Measurements from ENCODE around the gene PRKCE. TPM values are rescaled to one million over a fixed set of nuclear protein-coding genes. Genes with fewer than 3 reads are reported as not detected.

The PRKCE gene
- total and polyA plus RNA-seq, 2 of the 8 experiments (the other 6 are each of a cell fraction or from before 2014, with no cell fraction given), result 0.54 to 2.1 TPM

- H3K4me1 ChIP-seq (replicated peaks in 1 of 4; ENCODE audit: control insufficient read depth in 3 of 4, insufficient read depth in 4 of 4, low read length in 3 of 4), result peaks cover 0 to 3% (median 0%) of the 10 kb centered on the region in 4 experiments; a peak in 1 of 7 replicates
- H3K18ac ChIP-seq (ENCODE audit: extremely low read depth, low read length), result no peak overlapping the region; the same call in 1 of the 2 replicates
- H2BK20ac ChIP-seq (ENCODE audit: low read length), result no peak overlapping the region
- no peak overlapping the region for H2BK15ac ChIP-seq (ENCODE audit: low read length)
- no peak overlapping the region for H3K4me3 ChIP-seq (ENCODE audit: extremely low read depth in 1 of 4, insufficient read depth in 2 of 4, low read depth in 3 of 4, low read length in 4 of 4)
- ChIA-PET CTCF (ENCODE audit: partially characterized antibody) (interaction anchor here (1.0 to 1.8 kb wide), 3 partner anchors 8 to 209 kb away, joined by 3 to 5 read pairs (median 4); no protein-coding TSS in a partner anchor), POLR2A (ENCODE audit: partially characterized antibody) (no interaction called here)
- no peak overlapping the region for H3K14ac ChIP-seq (ENCODE audit: insufficient read length)
- no peak overlapping the region for H2AFZ ChIP-seq (ENCODE audit: low read length)
- H4K91ac ChIP-seq (replicated peaks; ENCODE audit: insufficient read length, low read length), result no peak overlapping the region
- no peaks in the 10 kb centered on the region for H3K36me3 ChIP-seq (ENCODE audit: control insufficient read depth in 2 of 4, insufficient read depth in 4 of 4, low read length in 3 of 4)
- H3K9me3 ChIP-seq (ENCODE audit: insufficient read depth in 2 of 2, low read depth in 1 of 2, low read length in 1 of 2), result no peaks in the 10 kb centered on the region
- H3K4me2 ChIP-seq (ENCODE audit: insufficient read depth in 1 of 2, low read depth in 2 of 2, low read length in 2 of 2), result no peak overlapping the region
- H3K27me3 ChIP-seq (replicated peaks in 1 of 4; ENCODE audit: control insufficient read depth in 3 of 4, extremely low read depth in 1 of 4, insufficient read depth in 3 of 4, low read length in 3 of 4), result no peaks in the 10 kb centered on the region; a peak in 1 of 7 replicates
- H3K56ac ChIP-seq (replicated peaks; ENCODE audit: insufficient read length, low read depth, low read length), result no peak overlapping the region
- FAIRE-seq (no peak), DNase-seq (ENCODE audit: low read depth in 1 of 2, low spot score in 2 of 2) (no peak)
- no peak overlapping the region for H2BK5ac ChIP-seq (ENCODE audit: low read depth, low read length)
- no peaks in the 10 kb centered on the region for H3K79me2 ChIP-seq (ENCODE audit: control insufficient read depth in 1 of 2, insufficient read depth in 2 of 2, low read length in 2 of 2)
- WGBS, 2 experiments (ENCODE audit: extremely low coverage in 1 of 2, insufficient coverage in 1 of 2, insufficient read length in 1 of 2, insufficient replicate concordance in 2 of 2, low coverage in 1 of 2, low lambda C conversion rate in 2 of 2, missing lambda C conversion rate in 1 of 2), result 99% methylated on average over 6 of the region's 6 CpGs; no CpG with 5 or more reads in 1 of the 2 experiments
- H4K8ac ChIP-seq (ENCODE audit: extremely low read depth, insufficient read depth, low read length), result no peak overlapping the region
- no peak overlapping the region for H3K23ac ChIP-seq (ENCODE audit: insufficient read length)
- H4K20me1 ChIP-seq (replicated peaks in 1 of 2; ENCODE audit: control insufficient read depth in 1 of 2, insufficient read depth in 2 of 2, low read length in 2 of 2), result no peaks in the 10 kb centered on the region
- no peak overlapping the region for H2BK120ac ChIP-seq (replicated peaks; ENCODE audit: low read depth, low read length)
- no peaks in the 10 kb centered on the region for H3K79me1 ChIP-seq (ENCODE audit: low read depth, low read length)
- H3K27ac ChIP-seq (ENCODE audit: low read depth, low read length), result no peak overlapping the region
- no peak overlapping the region for H2BK12ac ChIP-seq (ENCODE audit: low read depth, low read length)
- H4K5ac ChIP-seq (ENCODE audit: insufficient read length, low read depth, low read length), result no peak overlapping the region
- no peak overlapping the region for H3K4ac ChIP-seq (replicated peaks; ENCODE audit: insufficient read length, low read depth, low read length)
- no peak overlapping the region; the same call in 1 of the 2 replicates for H2AK5ac ChIP-seq (ENCODE audit: low read depth, low read length)
- H3K9ac ChIP-seq (replicated peaks in 1 of 4; ENCODE audit: extremely low read depth in 1 of 4, low read depth in 3 of 4, low read length in 3 of 4), result no peak overlapping the region
- no peaks in the 10 kb centered on the region for H3K23me2 ChIP-seq (ENCODE audit: low read depth, low read length)
- no peak for TF ChIP-seq GTF2F1 (IDR thresholded peaks at IDR 0.05; ENCODE audit: borderline replicate concordance, low read depth, low read length)
- TF ChIP-seq NANOG (IDR thresholded peaks at IDR 0.05; ENCODE audit: insufficient read depth, low read depth, low read length, poor library complexity, severe bottlenecking), result no peak
- no peak for TF ChIP-seq KDM5A (IDR thresholded peaks at IDR 0.05; ENCODE audit: low read length)
- TF ChIP-seq SIN3A (conservative IDR thresholded peaks at IDR 0.05 in 1 of 2, IDR thresholded peaks at IDR 0.05 in 1 of 2; ENCODE audit: low read depth in 1 of 2, low read length in 2 of 2), result no peak
- no peak for TF ChIP-seq CBX8 (IDR thresholded peaks at IDR 0.05; ENCODE audit: borderline replicate concordance, low read depth, low read length)
- no peak for TF ChIP-seq TEAD4 (IDR thresholded peaks at IDR 0.05; ENCODE audit: low read depth, low read length)
- TF ChIP-seq POU5F1 (IDR thresholded peaks at IDR 0.05; ENCODE audit: low read depth, low read length), result no peak
- no peak for TF ChIP-seq CHD1 (IDR thresholded peaks at IDR 0.05; ENCODE audit: low read depth, low read length)
- TF ChIP-seq SP1 (IDR thresholded peaks at IDR 0.05; ENCODE audit: low read depth, low read length), result no peak
- TF ChIP-seq POLR2A (IDR thresholded peaks at IDR 0.05; ENCODE audit: control extremely low read depth in 1 of 2, low read depth in 2 of 2, low read length in 2 of 2), result no peak
- no peak for TF ChIP-seq SP2 (IDR thresholded peaks at IDR 0.05; ENCODE audit: low read length)
- TF ChIP-seq RFX5 (IDR thresholded peaks at IDR 0.05; ENCODE audit: borderline replicate concordance, low read depth, low read length), result no peak
- TF ChIP-seq CEBPB (IDR thresholded peaks at IDR 0.05; ENCODE audit: low read depth, low read length), result no peak
- TF ChIP-seq HDAC2 (IDR thresholded peaks at IDR 0.05; ENCODE audit: borderline replicate concordance in 1 of 2, low read depth in 2 of 2, low read length in 2 of 2), result no peak
- TF ChIP-seq ZNF274 (IDR thresholded peaks at IDR 0.05; ENCODE audit: borderline replicate concordance, extremely low read depth, low read length), result no peak
Observed at GRCh38 chr2:45734952-45735351, 83.5 kb downstream of the PRKCE start.
